SK-N-SH (cell line): ENCODE measurements around the gene SDK1. TPM values are rescaled to one million over a fixed set of nuclear protein-coding genes. Genes with fewer than 3 reads are reported as not detected.

Experiments used
- CTCF ChIA-PET: fragments of 300-600, 350-600 bp; formaldehyde crosslinking; extraction: SDS; loops from one replicate; lab custom pipeline; 2021; lab: Yijun Ruan, JAX
- POLR2A ChIA-PET: fragments of 350-600 bp; sonication (Branson Sonifier 250); formaldehyde crosslinking; extraction: SDS; loops from one replicate; lab custom pipeline; 2020; ENCODE audit warnings: antibody characterized with exemption, inconsistent platforms; lab: Yijun Ruan, JAX
- DNase-seq: peaks from one replicate; pipeline ENCODE4 v3.0.0; 2012
- H2AFZ ChIP-seq: fragments of 200-600 bp; sonication (generic); 2 replicates; pipeline ENCODE4 v1.8.1; 2016; ENCODE audit warnings: antibody characterized with exemption, mild to moderate bottlenecking, low read depth
- H3F3A ChIP-seq: fragments of 200-600 bp; sonication (generic); replicated peaks from 2 replicates; pipeline ENCODE3; 2016; ENCODE audit warnings: antibody characterized with exemption, mild to moderate bottlenecking; ENCODE audit not compliant: insufficient read depth
- H3K27ac ChIP-seq, 2 experiments: fragments of 200-500 bp in 1 of 2; fragments of 200-600 bp in 1 of 2; sonication (Bioruptor generic) in 1 of 2; sonication (generic), shearing (Covaris generic) in 1 of 2; 2 replicates each; pipeline versions ENCODE4 v1.5.1 to v1.6.1; 2014 to 2016; ENCODE audit warnings: low read depth in 2 of 2, inconsistent platforms in 1 of 2, low read length in 1 of 2, mild to moderate bottlenecking in 1 of 2, mixed read lengths in 1 of 2
- H3K27me3 ChIP-seq: fragments of 200-600 bp; sonication (generic), shearing (Covaris generic); 2 replicates; pipeline ENCODE4 v1.6.1; 2016; ENCODE audit warnings: mixed run types; ENCODE audit not compliant: insufficient read depth
- H3K36me3 ChIP-seq, 2 experiments: fragments of 200-500 bp in 1 of 2; fragments of 200-600 bp in 1 of 2; sonication (Bioruptor generic) in 1 of 2; sonication (generic) in 1 of 2; replicated peaks in 1 of 2; 2 replicates each; pipeline versions ENCODE3 to v1.5.1; 2014 to 2016; ENCODE audit warnings: low read length in 1 of 2, mild to moderate bottlenecking in 1 of 2; ENCODE audit not compliant: insufficient read depth in 2 of 2, control insufficient read depth in 1 of 2
- H3K4me1 ChIP-seq, 2 experiments: fragments of 200-500 bp in 1 of 2; fragments of 200-600 bp in 1 of 2; sonication (Bioruptor generic) in 1 of 2; sonication (generic), shearing (Covaris generic) in 1 of 2; 2 replicates each; pipeline versions ENCODE4 v1.5.1 to v1.6.1; 2014 to 2016; ENCODE audit warnings: low read depth in 1 of 2, low read length in 1 of 2, mixed run types in 1 of 2; ENCODE audit not compliant: insufficient read depth in 2 of 2, control insufficient read depth in 1 of 2
- H3K4me2 ChIP-seq: fragments of 200-600 bp; sonication (generic), shearing (Covaris generic); 2 replicates; pipeline ENCODE4 v1.6.1; 2017; ENCODE audit warnings: mixed run types
- H3K4me3 ChIP-seq, 2 experiments: fragments of 200-500 bp in 1 of 2; fragments of 200-600 bp in 1 of 2; sonication (Bioruptor generic) in 1 of 2; sonication (generic), shearing (Covaris generic) in 1 of 2; 2 replicates each; pipeline versions ENCODE4 v1.5.1 to v1.8.1; 2014 to 2016; ENCODE audit warnings: low read depth in 2 of 2, inconsistent platforms in 1 of 2, low read length in 1 of 2, mild to moderate bottlenecking in 1 of 2, mixed read lengths in 1 of 2, moderate library complexity in 1 of 2
- H3K79me2 ChIP-seq: fragments of 200-600 bp; sonication (generic); 2 replicates; pipeline ENCODE4 v1.8.1; 2017; ENCODE audit warnings: mild to moderate bottlenecking; ENCODE audit not compliant: insufficient read depth
- H3K9ac ChIP-seq: fragments of 200-600 bp; sonication (generic); 2 replicates; pipeline ENCODE4 v1.6.1; 2017; ENCODE audit warnings: mixed run types
- H3K9me2 ChIP-seq: fragments of 200-600 bp; sonication (generic); 2 replicates; pipeline ENCODE4 v1.6.1; 2017; ENCODE audit warnings: mixed run types
- H3K9me3 ChIP-seq: fragments of 200-600 bp; sonication (generic); 2 replicates; pipeline ENCODE4 v1.6.1; 2017; ENCODE audit warnings: mixed run types, mild to moderate bottlenecking, moderate library complexity
- H4K20me1 ChIP-seq: fragments of 200-600 bp; sonication (generic); 2 replicates; pipeline ENCODE4 v1.6.1; 2017; ENCODE audit warnings: mild to moderate bottlenecking, mixed run types; ENCODE audit not compliant: insufficient read depth
- EP300 ChIP-seq, 2 experiments: IDR thresholded peaks; 2 replicates each; pipeline versions ENCODE4 v1.4.0 to v1.6.1; 2012; ENCODE audit warnings: borderline replicate concordance in 1 of 2, low read depth in 1 of 2, low read length in 1 of 2
- FOSL2 ChIP-seq: IDR thresholded peaks from 2 replicates; pipeline ENCODE4 v1.4.0; 2012; ENCODE audit warnings: low read depth, mild to moderate bottlenecking, moderate library complexity, borderline replicate concordance
- FOXJ3 ChIP-seq: sonication (generic); formaldehyde crosslinking; IDR thresholded peaks from 2 replicates; pipeline ENCODE4 v1.5.1; 2020; ENCODE audit warnings: mild to moderate bottlenecking, missing genetic modification reagents
- FOXM1 ChIP-seq: IDR thresholded peaks from 2 replicates; pipeline ENCODE4 v1.4.0; 2012; ENCODE audit warnings: low read depth, mild to moderate bottlenecking
- JUND ChIP-seq: IDR thresholded peaks from 2 replicates; pipeline ENCODE4 v1.4.0; 2012
- MXI1 ChIP-seq: IDR thresholded peaks from 2 replicates; pipeline ENCODE4 v1.6.1; 2012; ENCODE audit warnings: mild to moderate bottlenecking, low read depth, low read length, improper control_type of control experiment
- REST ChIP-seq: IDR thresholded peaks from 2 replicates; pipeline ENCODE4 v1.6.1; 2012; ENCODE audit warnings: mild to moderate bottlenecking, low read depth, low read length, moderate library complexity
- SMC3 ChIP-seq: IDR thresholded peaks from 2 replicates; pipeline ENCODE4 v1.6.1; 2012; ENCODE audit warnings: low read depth, low read length, improper control_type of control experiment
- TAF1 ChIP-seq: IDR thresholded peaks from 2 replicates; pipeline ENCODE4 v1.6.1; 2012; ENCODE audit warnings: low read depth, mild to moderate bottlenecking, low read length, moderate library complexity, borderline replicate concordance
- USF2 ChIP-seq: fragments of 150-350 bp; IDR thresholded peaks from 2 replicates; pipeline ENCODE4 v1.6.1; 2017; ENCODE audit warnings: antibody characterized with exemption, low read length, low read depth, borderline replicate concordance
- WGBS: methylation state at CpG from one replicate; pipeline ENCODE4 v1.1.6; 2017; ENCODE audit warnings: low lambda C conversion rate; 5-methylcytosine and 5-hydroxymethylcytosine counted together
- polyA plus RNA-seq, 3 experiments: library from polyadenylated mRNA; depleted of rRNA; stranded (reverse); fragments of >200 nt; gene quantifications; 2 replicates each; pipeline ENCODE4 v1.2.3, GENCODE V29; 2012
- TF ChIP-seq, protein P1 (sequence below): IDR thresholded peaks from 2 replicates; pipeline ENCODE4 v1.4.0; 2012; ENCODE audit warnings: low read depth
- TF ChIP-seq, protein P2 (sequence below): IDR thresholded peaks from 2 replicates; pipeline ENCODE4 v1.4.0; 2012; ENCODE audit warnings: low read depth, borderline replicate concordance

The SDK1 gene
- polyA plus RNA-seq, 1 of the 3 experiments (the other 2 are of a cell fraction): 1.2 TPM

- ChIA-PET CTCF (interaction anchor here (1.4 kb wide), 1 partner anchor 18 kb away, joined by 4 read pairs; no protein-coding TSS in a partner anchor), POLR2A (no interaction called here)
- no peak overlapping the region for H3K4me3 ChIP-seq
- no peak overlapping the region for H3K9ac ChIP-seq
- no peak for DNase-seq
- no peaks in the 10 kb centered on the region for H4K20me1 ChIP-seq
- peaks cover 0 to 3% of the 10 kb centered on the region in 2 experiments; a peak in 2 of 4 replicates for H3K4me1 ChIP-seq
- TF ChIP-seq TAF1 (no peak), SMC3 (no peak), FOSL2 (no peak), MXI1 (no peak), FOXJ3 (CRISPR knock-in tag) (no peak), FOXM1 (no peak), EP300 (IDR thresholded peaks at IDR 0.05; ENCODE audit: borderline replicate concordance in 1 of 2, low read depth in 1 of 2, low read length in 1 of 2) (no peak), JUND (no peak), REST (no peak), USF2 (no peak)
- TF ChIP-seq, protein P1, sequence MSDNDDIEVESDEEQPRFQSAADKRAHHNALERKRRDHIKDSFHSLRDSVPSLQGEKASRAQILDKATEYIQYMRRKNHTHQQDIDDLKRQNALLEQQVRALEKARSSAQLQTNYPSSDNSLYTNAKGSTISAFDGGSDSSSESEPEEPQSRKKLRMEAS: no peak
- TF ChIP-seq, protein P2, sequence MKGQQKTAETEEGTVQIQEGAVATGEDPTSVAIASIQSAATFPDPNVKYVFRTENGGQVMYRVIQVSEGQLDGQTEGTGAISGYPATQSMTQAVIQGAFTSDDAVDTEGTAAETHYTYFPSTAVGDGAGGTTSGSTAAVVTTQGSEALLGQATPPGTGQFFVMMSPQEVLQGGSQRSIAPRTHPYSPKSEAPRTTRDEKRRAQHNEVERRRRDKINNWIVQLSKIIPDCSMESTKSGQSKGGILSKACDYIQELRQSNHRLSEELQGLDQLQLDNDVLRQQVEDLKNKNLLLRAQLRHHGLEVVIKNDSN: no peak
- no peak overlapping the region for H3K4me2 ChIP-seq
- H3F3A ChIP-seq: no peaks in the 10 kb centered on the region
- H3K36me3 ChIP-seq: no peaks in the 10 kb centered on the region
- WGBS: 65% methylated on average over 3 of the region's 3 CpGs
- no peaks in the 10 kb centered on the region for H3K9me3 ChIP-seq
- H3K9me2 ChIP-seq: no peaks in the 10 kb centered on the region
- H3K27ac ChIP-seq: no peak overlapping the region
- H3K27me3 ChIP-seq: no peaks in the 10 kb centered on the region
- H3K79me2 ChIP-seq: no peaks in the 10 kb centered on the region
- H2AFZ ChIP-seq: no peak overlapping the region
Observed at GRCh38 chr7:3960942-3961341, 659.9 kb downstream of the SDK1 start.
